CD14-positive monocyte (primary cell): ENCODE results near the gene FOCAD. TPM values are rescaled to one million over a fixed set of nuclear protein-coding genes. Genes with fewer than 3 reads are reported as not detected.

Source experiments
- DNase-seq, 3 donors: peaks; one replicate each; pipeline ENCODE4 v3.0.0-alpha.2; 2011 to 2022
- H2AFZ ChIP-seq: 2 replicates; pipeline ENCODE4 v1.6.0; 2012; ENCODE audit warnings: mild to moderate bottlenecking, low read depth, low read length, inconsistent platforms; ENCODE audit not compliant: insufficient read depth, poor library complexity, severe bottlenecking
- H3K27ac ChIP-seq, 2 donors: 1 replicate in 1 of 2; 2 replicates in 1 of 2; pipeline ENCODE4 v1.5.1; 2012 to 2013; ENCODE audit warnings: low read length in 2 of 2, control low read depth in 1 of 2, inconsistent platforms in 1 of 2, low read depth in 1 of 2, mild to moderate bottlenecking in 1 of 2
- H3K27me3 ChIP-seq, 2 donors: one replicate each; pipeline versions ENCODE4 v1.6.0 to v1.6.1; 2011 to 2013; ENCODE audit warnings: low read length in 2 of 2; ENCODE audit not compliant: control insufficient read depth in 2 of 2, insufficient read depth in 2 of 2
- H3K36me3 ChIP-seq, 2 donors: replicated peaks in 1 of 2; 1 replicate in 1 of 2; 2 replicates in 1 of 2; pipeline versions ENCODE4 v1.5.1 to v1.6.1; 2012 to 2013; ENCODE audit warnings: low read length in 2 of 2, control low read depth in 1 of 2, inconsistent platforms in 1 of 2, mild to moderate bottlenecking in 1 of 2; ENCODE audit not compliant: insufficient read depth in 2 of 2, control insufficient read depth in 1 of 2
- H3K4me1 ChIP-seq, 2 donors: 1 replicate in 1 of 2; 2 replicates in 1 of 2; pipeline versions ENCODE4 v1.5.1 to v1.6.1; 2012 to 2013; ENCODE audit warnings: low read length in 2 of 2, control low read depth in 1 of 2, inconsistent platforms in 1 of 2, mild to moderate bottlenecking in 1 of 2, moderate library complexity in 1 of 2; ENCODE audit not compliant: insufficient read depth in 2 of 2, control insufficient read depth in 1 of 2
- H3K4me2 ChIP-seq: replicated peaks from 2 replicates; pipeline ENCODE3; 2012; ENCODE audit warnings: low read length, moderate library complexity, mild to moderate bottlenecking; ENCODE audit not compliant: poor library complexity, severe bottlenecking; ENCODE audit errors: extremely low read depth
- H3K4me3 ChIP-seq, 3 experiments: fragments of 200-600 bp in 1 of 3; sonication (generic) in 1 of 3; replicated peaks in 1 of 3; 1 replicate in 2 of 3; 2 replicates in 1 of 3; pipeline ENCODE4 v1.5.1; 2011 to 2013; ENCODE audit warnings: low read length in 3 of 3, mild to moderate bottlenecking in 3 of 3, control low read depth in 2 of 3, low read depth in 2 of 3, inconsistent platforms in 1 of 3, moderate library complexity in 1 of 3
- H3K79me2 ChIP-seq: 2 replicates; pipeline ENCODE4 v1.6.0; 2012; ENCODE audit warnings: mild to moderate bottlenecking, control low read depth, inconsistent platforms, low read length, moderate library complexity; ENCODE audit not compliant: insufficient read depth
- H3K9ac ChIP-seq: 2 replicates; pipeline ENCODE4 v1.6.0; 2017; ENCODE audit warnings: low read length, mild to moderate bottlenecking; ENCODE audit not compliant: insufficient read depth, poor library complexity, severe bottlenecking
- H3K9me3 ChIP-seq, 2 donors: replicated peaks in 1 of 2; 1 replicate in 1 of 2; 2 replicates in 1 of 2; pipeline versions ENCODE4 v1.5.1 to v1.6.1; 2012 to 2013; ENCODE audit warnings: low read length in 2 of 2, control low read depth in 1 of 2; ENCODE audit not compliant: control insufficient read depth in 1 of 2, insufficient read depth in 1 of 2
- H4K20me1 ChIP-seq: 2 replicates; pipeline ENCODE4 v1.6.0; 2012; ENCODE audit warnings: mild to moderate bottlenecking, low read length, control low read depth, moderate library complexity; ENCODE audit not compliant: insufficient read depth
- H3K27ac Mint-ChIP-seq, 7 donors: one replicate each; pipeline ENCODE4 v1.8.0; 2020; ENCODE audit warnings: mild to moderate bottlenecking in 7 of 7, mixed read lengths in 7 of 7, moderate library complexity in 6 of 7, inconsistent platforms in 2 of 7
- H3K27me3 Mint-ChIP-seq, 3 donors: one replicate each; pipeline ENCODE4 v1.8.0; 2021 to 2022; ENCODE audit warnings: low read depth in 3 of 3, mild to moderate bottlenecking in 3 of 3, mixed read lengths in 3 of 3, moderate library complexity in 3 of 3, inconsistent platforms in 1 of 3
- H3K36me3 Mint-ChIP-seq, 2 donors: one replicate each; pipeline ENCODE4 v1.8.0; 2020; ENCODE audit warnings: mixed read lengths in 2 of 2, inconsistent platforms in 1 of 2, mild to moderate bottlenecking in 1 of 2
- H3K4me1 Mint-ChIP-seq: one replicate; pipeline ENCODE4 v1.8.0; 2020; ENCODE audit warnings: mild to moderate bottlenecking, mixed read lengths
- H3K4me3 Mint-ChIP-seq, 2 donors: one replicate each; pipeline ENCODE4 v1.8.0; 2020; ENCODE audit warnings: mild to moderate bottlenecking in 2 of 2, mixed read lengths in 2 of 2, moderate library complexity in 1 of 2
- H3K9me3 Mint-ChIP-seq, 7 donors: one replicate each; pipeline ENCODE4 v1.8.0; 2020 to 2022; ENCODE audit warnings: mixed read lengths in 7 of 7, mild to moderate bottlenecking in 6 of 7, moderate library complexity in 6 of 7, inconsistent platforms in 2 of 7
- CTCF ChIP-seq: fragments of 200-600 bp; IDR thresholded peaks from one replicate; pipeline ENCODE4 v1.8.0; 2022; ENCODE audit warnings: antibody characterized with exemption, mild to moderate bottlenecking
- WGBS: methylation state at CpG from one replicate; pipeline ENCODE4 v1.1.5; 2013; ENCODE audit warnings: missing lambda C conversion rate; ENCODE audit not compliant: insufficient coverage; 5-methylcytosine and 5-hydroxymethylcytosine counted together
- intact Hi-C, 2 donors: fragments of 100-400 bp; cut with micrococcal nuclease; formaldehyde crosslinking; loops; one replicate each; pipeline versions ENCODE4 v1.15.0 to v1.15.1; 2023
- polyA plus RNA-seq, 3 donors: library from polyadenylated mRNA; depleted of rRNA in 1 of 3; unstranded in 2 of 3; stranded (reverse) in 1 of 3; fragments of 300-500 nt in 2 of 3; fragments of >200 nt in 1 of 3; fragmentation: Illumina TruSeq in 2 of 3; gene quantifications; 1 replicate in 2 of 3; 2 replicates in 1 of 3; pipeline ENCODE4 v1.2.3, GENCODE V29; 2012 to 2021

Gene FOCAD
- polyA plus RNA-seq, 3 donors: 4.9 to 6.3 (median 5.1) TPM

GRCh38 chr9:20823051-20823450, 139.0 kb downstream of the FOCAD start:
- H3K4me2 ChIP-seq: no peak overlapping the region
- intact Hi-C loops: no loop called here
- no peaks in the 10 kb centered on the region for H3K27me3 ChIP-seq
- H3K27ac ChIP-seq: no peak overlapping the region
- Mint-ChIP-seq H3K4me1 (no peaks in the 10 kb centered on the region), H3K36me3 (peaks cover 30 to 32% of the 10 kb centered on the region in 2 donors), H3K27me3 (peaks cover 0 to 1% (median 0%) of the 10 kb centered on the region in 3 donors), H3K27ac (no peak overlapping the region), H3K9me3 (no peaks in the 10 kb centered on the region), H3K4me3 (no peak overlapping the region)
- no peaks in the 10 kb centered on the region for H3K79me2 ChIP-seq
- no peaks in the 10 kb centered on the region for H3K9me3 ChIP-seq
- no peaks in the 10 kb centered on the region for H3K4me1 ChIP-seq
- H3K36me3 ChIP-seq: peaks cover 0 to 32% of the 10 kb centered on the region in 2 donors
- H3K4me3 ChIP-seq: no peak overlapping the region
- H2AFZ ChIP-seq: no peak overlapping the region
- TF ChIP-seq CTCF: no peak
- H4K20me1 ChIP-seq: no peaks in the 10 kb centered on the region
- DNase-seq: no peak
- H3K9ac ChIP-seq: no peak overlapping the region

- no peak overlapping the region for H3K4me3 Mint-ChIP-seq
- no peak overlapping the region for H3K9ac ChIP-seq
- H3K4me1 Mint-ChIP-seq: peaks cover 3% of the 10 kb centered on the region
- peaks cover 0 to 2% (median 0%) of the 10 kb centered on the region in 7 donors for H3K9me3 Mint-ChIP-seq
- H2AFZ ChIP-seq: no peak overlapping the region
- no peak for DNase-seq
- H4K20me1 ChIP-seq: no peaks in the 10 kb centered on the region
- H3K36me3 Mint-ChIP-seq: peaks cover 23% of the 10 kb centered on the region in 2 donors
- no peaks in the 10 kb centered on the region for H3K79me2 ChIP-seq
- H3K4me3 ChIP-seq: no peak overlapping the region
- H3K4me2 ChIP-seq: no peak overlapping the region
- no peak overlapping the region for H3K27ac ChIP-seq
- no peak overlapping the region for H3K27ac Mint-ChIP-seq
- H3K9me3 ChIP-seq: no peaks in the 10 kb centered on the region
- no peaks in the 10 kb centered on the region for H3K27me3 Mint-ChIP-seq
- intact Hi-C loops: no loop called here
- no peaks in the 10 kb centered on the region for H3K4me1 ChIP-seq
- H3K27me3 ChIP-seq: no peaks in the 10 kb centered on the region
- H3K36me3 ChIP-seq: peaks cover 0 to 10% of the 10 kb centered on the region in 2 donors
- TF ChIP-seq CTCF: no peak
- 93% methylated on average over 3 of the region's 3 CpGs for WGBS
Observed at GRCh38 chr9:20831028-20831427, 147.0 kb downstream of the FOCAD start.
